Measurements from ENCODE around the gene ZNF496. TPM values are rescaled to one million over a fixed set of nuclear protein-coding genes. Genes with fewer than 3 reads are reported as not detected.

The ZNF496 gene
- total and polyA plus RNA-seq, 9 of the 15 experiments (the other 6 are each of a cell fraction or from before 2014, with no cell fraction given): 4.3 to 54.0 (median 31.3) TPM

DNA sequence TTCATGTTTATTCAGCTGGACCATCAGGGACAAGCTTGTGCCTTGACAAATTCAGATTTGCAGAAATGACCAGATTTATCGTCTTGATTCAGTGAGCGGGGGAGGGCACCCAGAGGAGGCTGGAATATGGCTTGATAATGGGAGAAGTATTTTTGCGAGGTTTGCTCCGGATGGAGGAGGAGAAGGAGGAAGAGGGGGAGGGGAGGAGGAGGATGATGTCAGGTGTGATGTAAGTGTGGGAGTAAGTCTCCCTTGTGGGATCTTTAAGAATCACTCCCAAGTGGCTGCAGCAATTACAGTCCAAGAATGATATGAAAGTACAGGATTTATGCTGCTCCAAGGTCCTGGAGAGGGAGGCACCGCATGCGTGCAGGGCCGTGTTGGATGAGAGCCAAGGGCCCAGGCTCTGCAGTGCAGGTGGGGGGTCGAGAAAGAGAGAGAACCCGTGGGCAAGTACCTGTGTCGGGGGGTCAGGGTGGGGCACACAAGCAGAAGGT lies 5.6 kb upstream of the ZNF496 start (continued):
- TF ChIP-seq TEAD4 (IDR thresholded peaks at IDR 0.05; ENCODE audit: low read length) (0 out of 2 replicates have a peak, but pooled peaks have one; percentile 40), TEAD4 (CRISPR knock-in tag; IDR thresholded peaks at IDR 0.05; ENCODE audit: borderline replicate concordance) (no peak), CBX2 (IDR thresholded peaks at IDR 0.05; ENCODE audit: insufficient read depth, low read length, poor library complexity, severe bottlenecking) (no peak), POLR2AphosphoS2 (IDR thresholded peaks at IDR 0.05; ENCODE audit: low read length) (peak; percentile 31; the same call in 1 of the 2 replicates), CBFA2T3 (IDR thresholded peaks at IDR 0.05) (peak; percentile 61), GABPB1 (CRISPR knock-in tag; IDR thresholded peaks at IDR 0.05) (no peak), HSF4 (CRISPR knock-in tag; IDR thresholded peaks at IDR 0.05; ENCODE audit: borderline replicate concordance) (no peak), TARDBP (IDR thresholded peaks at IDR 0.05) (no peak), EGR1 (conservative IDR thresholded peaks at IDR 0.05) (peak; percentile 66), ERF (CRISPR knock-in tag; IDR thresholded peaks at IDR 0.05) (0 out of 2 replicates have a peak, but pooled peaks have one; percentile 35), GABPA (tag; conservative IDR thresholded peaks at IDR 0.05; ENCODE audit: low read depth) (0 out of 2 replicates have a peak, but pooled peaks have one; percentile 13), POLR3A (IDR thresholded peaks at IDR 0.05; ENCODE audit: borderline replicate concordance, extremely low read depth, insufficient read depth, insufficient read length) (no peak), SAP30 (IDR thresholded peaks at IDR 0.05; ENCODE audit: borderline replicate concordance, insufficient read depth, low read depth, low read length, poor library complexity, severe bottlenecking) (no peak), ZBTB5 (IDR thresholded peaks at IDR 0.05) (no peak), MCM2 (IDR thresholded peaks at IDR 0.05; ENCODE audit: low read depth) (no peak), ZNF253 (CRISPR knock-in tag; conservative IDR thresholded peaks at IDR 0.05) (no peak), ARHGAP35 (IDR thresholded peaks at IDR 0.05; ENCODE audit: partially characterized antibody) (no peak), ZNF263 (CRISPR knock-in tag; IDR thresholded peaks at IDR 0.05; ENCODE audit: borderline replicate concordance) (peak; percentile 55; the same call in 1 of the 2 replicates), YBX1 (IDR thresholded peaks at IDR 0.05) (no peak), RNF2 (IDR thresholded peaks at IDR 0.05) (peak; percentile 54; the same call in 1 of the 2 replicates)
- TF ChIP-seq, protein P1, sequence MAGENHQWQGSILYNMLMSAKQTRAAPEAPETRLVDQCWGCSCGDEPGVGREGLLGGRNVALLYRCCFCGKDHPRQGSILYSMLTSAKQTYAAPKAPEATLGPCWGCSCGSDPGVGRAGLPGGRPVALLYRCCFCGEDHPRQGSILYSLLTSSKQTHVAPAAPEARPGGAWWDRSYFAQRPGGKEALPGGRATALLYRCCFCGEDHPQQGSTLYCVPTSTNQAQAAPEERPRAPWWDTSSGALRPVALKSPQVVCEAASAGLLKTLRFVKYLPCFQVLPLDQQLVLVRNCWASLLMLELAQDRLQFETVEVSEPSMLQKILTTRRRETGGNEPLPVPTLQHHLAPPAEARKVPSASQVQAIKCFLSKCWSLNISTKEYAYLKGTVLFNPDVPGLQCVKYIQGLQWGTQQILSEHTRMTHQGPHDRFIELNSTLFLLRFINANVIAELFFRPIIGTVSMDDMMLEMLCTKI (IDR thresholded peaks at IDR 0.05; ENCODE audit: partially characterized antibody): no peak
- TF ChIP-seq, protein P2, sequence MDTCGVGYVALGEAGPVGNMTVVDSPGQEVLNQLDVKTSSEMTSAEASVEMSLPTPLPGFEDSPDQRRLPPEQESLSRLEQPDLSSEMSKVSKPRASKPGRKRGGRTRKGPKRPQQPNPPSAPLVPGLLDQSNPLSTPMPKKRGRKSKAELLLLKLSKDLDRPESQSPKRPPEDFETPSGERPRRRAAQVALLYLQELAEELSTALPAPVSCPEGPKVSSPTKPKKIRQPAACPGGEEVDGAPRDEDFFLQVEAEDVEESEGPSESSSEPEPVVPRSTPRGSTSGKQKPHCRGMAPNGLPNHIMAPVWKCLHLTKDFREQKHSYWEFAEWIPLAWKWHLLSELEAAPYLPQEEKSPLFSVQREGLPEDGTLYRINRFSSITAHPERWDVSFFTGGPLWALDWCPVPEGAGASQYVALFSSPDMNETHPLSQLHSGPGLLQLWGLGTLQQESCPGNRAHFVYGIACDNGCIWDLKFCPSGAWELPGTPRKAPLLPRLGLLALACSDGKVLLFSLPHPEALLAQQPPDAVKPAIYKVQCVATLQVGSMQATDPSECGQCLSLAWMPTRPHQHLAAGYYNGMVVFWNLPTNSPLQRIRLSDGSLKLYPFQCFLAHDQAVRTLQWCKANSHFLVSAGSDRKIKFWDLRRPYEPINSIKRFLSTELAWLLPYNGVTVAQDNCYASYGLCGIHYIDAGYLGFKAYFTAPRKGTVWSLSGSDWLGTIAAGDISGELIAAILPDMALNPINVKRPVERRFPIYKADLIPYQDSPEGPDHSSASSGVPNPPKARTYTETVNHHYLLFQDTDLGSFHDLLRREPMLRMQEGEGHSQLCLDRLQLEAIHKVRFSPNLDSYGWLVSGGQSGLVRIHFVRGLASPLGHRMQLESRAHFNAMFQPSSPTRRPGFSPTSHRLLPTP (IDR thresholded peaks at IDR 0.05; ENCODE audit: borderline replicate concordance, extremely low read depth, insufficient read length): no peak
